SK-N-DZ (cell line): ENCODE results near the gene FILIP1L.
A peak's percentile ranks its signal among the peaks of the same experiment; 100 is the strongest.

ENCODE experiments used
- DNase-seq: peaks from one replicate; pipeline ENCODE4 v3.0.0-alpha.2; 2015; ENCODE audit warnings: low spot score
- small RNA-seq, 2 experiments: library from RNA; depleted of rRNA; stranded (forward); fragments of <200 nt; gene quantifications; one replicate each; pipeline ENCODE3, GENCODE V24; 2014

FILIP1L gene

GRCh38 chr3:99809565-99809964, 304.7 kb downstream of the FILIP1L start:
- no peak for DNase-seq

GRCh38 chr3:99808163-99808794, 306.0 kb downstream of the FILIP1L start:
- DNase-seq = peak; percentile 75

DNA sequence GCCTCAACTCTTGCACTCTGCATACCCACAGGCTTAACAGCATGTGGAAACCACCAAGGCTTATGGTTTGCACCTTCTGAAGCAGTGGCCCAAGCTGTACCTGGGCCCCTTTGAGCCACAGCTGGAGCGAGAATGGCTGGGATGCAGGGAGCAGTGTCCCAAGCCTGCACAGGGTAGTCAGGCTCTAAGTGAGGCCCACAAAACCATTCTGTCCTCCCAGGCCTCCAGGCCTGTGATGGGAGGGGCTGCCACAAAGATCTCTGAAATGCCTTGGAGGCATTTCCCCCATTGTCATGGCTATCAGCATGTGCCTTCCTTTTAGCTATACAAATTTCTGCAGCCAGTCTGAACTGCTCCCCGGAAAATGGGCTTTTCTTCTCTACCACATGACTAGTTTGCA, 309.1 kb downstream of the FILIP1L start:
- DNase-seq = no peak

GRCh38 chr3:99803297-99803696, 311.0 kb downstream of the FILIP1L start:
- no peak for DNase-seq

- DNase-seq = no peak
Observed at GRCh38 chr3:99799422-99799821, 314.9 kb downstream of the FILIP1L start.

GRCh38 chr3:99795573-99795972, 318.7 kb downstream of the FILIP1L start:
- no peak for DNase-seq

DNA sequence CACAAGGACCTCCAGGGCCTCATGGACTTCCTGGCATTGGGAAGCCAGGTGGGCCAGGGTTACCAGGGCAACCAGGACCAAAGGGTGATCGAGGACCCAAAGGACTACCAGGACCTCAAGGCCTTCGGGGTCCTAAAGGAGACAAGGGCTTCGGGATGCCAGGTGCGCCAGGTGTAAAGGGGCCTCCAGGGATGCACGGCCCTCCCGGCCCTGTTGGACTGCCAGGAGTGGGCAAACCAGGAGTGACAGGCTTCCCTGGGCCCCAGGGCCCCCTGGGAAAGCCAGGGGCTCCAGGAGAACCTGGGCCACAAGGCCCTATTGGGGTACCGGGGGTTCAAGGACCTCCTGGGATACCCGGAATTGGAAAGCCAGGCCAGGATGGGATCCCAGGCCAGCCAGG, 319.8 kb downstream of the FILIP1L start:
- no peak for DNase-seq

DNA sequence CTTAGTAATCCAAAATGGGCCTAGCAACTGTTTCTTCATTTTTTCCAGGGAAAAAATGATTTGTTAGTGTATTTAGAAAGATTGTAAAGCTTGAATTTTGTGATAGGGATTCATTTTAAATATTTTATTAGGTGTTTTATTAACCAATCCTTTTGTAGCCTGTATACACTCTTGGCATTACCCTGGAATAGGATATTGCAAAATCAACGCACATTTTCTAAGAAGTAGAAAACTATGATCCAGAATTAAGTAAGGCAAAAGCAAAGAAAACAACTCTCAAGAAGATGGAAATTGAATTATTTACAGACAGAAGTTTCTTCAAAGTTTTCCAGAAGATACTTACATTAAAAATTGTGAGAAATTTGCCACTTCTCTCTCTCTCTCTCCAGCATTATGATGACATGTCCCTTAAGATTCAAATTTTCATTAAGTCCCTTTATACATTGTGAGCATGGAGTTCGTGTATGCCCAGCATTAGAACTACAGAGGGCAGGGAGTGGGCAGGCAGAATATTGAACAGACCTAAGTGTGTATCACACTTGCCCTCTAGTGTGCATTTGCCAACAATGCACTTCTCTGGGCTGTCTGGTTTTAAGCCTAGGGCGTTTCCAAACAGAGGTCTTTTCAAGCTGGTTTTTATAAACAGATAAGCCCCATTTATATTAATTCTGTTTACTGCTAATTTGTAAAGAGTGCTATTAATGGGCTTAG, 325.1 kb downstream of the FILIP1L start:
- peak; percentile 28 for DNase-seq

Small RNA genes lying within 50 kb of the gene (small RNA-seq; reads per million reads assigned to genes)
- 0 reads per million in 2 experiments for gene MIR3921
